Trophoblast cell (in vitro differentiated cells and primary cell): ENCODE measurements around the gene HMGCLL1. TPM values are rescaled to one million over a fixed set of nuclear protein-coding genes. Genes with fewer than 3 reads are reported as not detected.

Experiments used
- DNase-seq, 2 donors: peaks; one replicate each; pipeline ENCODE4 v3.0.0-alpha.2; 2016
- H2AFZ ChIP-seq: 2 replicates; pipeline ENCODE4 v1.6.1; 2013; ENCODE audit warnings: low read length, moderate library complexity, mild to moderate bottlenecking; ENCODE audit not compliant: insufficient read depth, poor library complexity
- H2AK5ac ChIP-seq: 2 replicates; pipeline ENCODE4 v1.6.1; 2013; ENCODE audit warnings: mild to moderate bottlenecking, low read length
- H2BK120ac ChIP-seq: 2 replicates; pipeline ENCODE4 v1.6.1; 2013; ENCODE audit warnings: low read length, mild to moderate bottlenecking, moderate library complexity; ENCODE audit not compliant: insufficient read depth, poor library complexity
- H2BK12ac ChIP-seq: 2 replicates; pipeline ENCODE4 v1.6.1; 2013; ENCODE audit warnings: mild to moderate bottlenecking, low read length, moderate library complexity
- H2BK5ac ChIP-seq: 2 replicates; pipeline ENCODE4 v1.6.1; 2013; ENCODE audit warnings: low read length, low read depth, moderate library complexity, mild to moderate bottlenecking; ENCODE audit not compliant: poor library complexity
- H3K14ac ChIP-seq: 2 replicates; pipeline ENCODE4 v1.6.1; 2013; ENCODE audit warnings: mild to moderate bottlenecking, low read length
- H3K18ac ChIP-seq: 2 replicates; pipeline ENCODE4 v1.6.1; 2013; ENCODE audit warnings: mild to moderate bottlenecking, low read length
- H3K23ac ChIP-seq: 2 replicates; pipeline ENCODE4 v1.6.1; 2013; ENCODE audit warnings: low read length
- H3K27ac ChIP-seq: 2 replicates; pipeline ENCODE4 v1.5.1; 2013; ENCODE audit warnings: low read depth, mild to moderate bottlenecking, inconsistent platforms, low read length, moderate library complexity
- H3K27me3 ChIP-seq: 2 replicates; pipeline ENCODE4 v1.6.1; 2013; ENCODE audit warnings: inconsistent platforms, mild to moderate bottlenecking, low read length, moderate library complexity; ENCODE audit not compliant: insufficient read depth
- H3K36me3 ChIP-seq, 2 experiments: 1 replicate in 1 of 2; 2 replicates in 1 of 2; pipeline ENCODE4 v1.6.1; 2013; ENCODE audit warnings: low read length in 2 of 2, mild to moderate bottlenecking in 2 of 2, moderate library complexity in 1 of 2; ENCODE audit not compliant: insufficient read depth in 2 of 2, control insufficient read depth in 1 of 2
- H3K4ac ChIP-seq: 2 replicates; pipeline ENCODE4 v1.6.1; 2013; ENCODE audit warnings: low read depth, mild to moderate bottlenecking, low read length, moderate library complexity
- H3K4me1 ChIP-seq, 2 experiments: 1 replicate in 1 of 2; 2 replicates in 1 of 2; pipeline ENCODE4 v1.6.1; 2013; ENCODE audit warnings: low read length in 2 of 2, mild to moderate bottlenecking in 2 of 2, moderate library complexity in 1 of 2; ENCODE audit not compliant: insufficient read depth in 2 of 2, control insufficient read depth in 1 of 2
- H3K4me2 ChIP-seq: 2 replicates; pipeline ENCODE4 v1.6.1; 2013; ENCODE audit warnings: inconsistent platforms, mild to moderate bottlenecking, low read length, moderate library complexity
- H3K4me3 ChIP-seq: 2 replicates; pipeline ENCODE4 v1.5.1; 2013; ENCODE audit warnings: mild to moderate bottlenecking, low read depth, low read length, inconsistent platforms
- H3K79me1 ChIP-seq: one replicate; pipeline ENCODE4 v1.6.1; 2013; ENCODE audit warnings: low read length
- H3K79me2 ChIP-seq: 2 replicates; pipeline ENCODE4 v1.6.1; 2013; ENCODE audit warnings: low read length, mild to moderate bottlenecking; ENCODE audit not compliant: control insufficient read depth, insufficient read depth, poor library complexity
- H3K9ac ChIP-seq: 2 replicates; pipeline ENCODE4 v1.6.1; 2013; ENCODE audit warnings: mild to moderate bottlenecking, low read length
- H3K9me3 ChIP-seq: 2 replicates; pipeline ENCODE4 v1.6.1; 2013; ENCODE audit warnings: low read depth, mild to moderate bottlenecking, control low read depth, inconsistent platforms, low read length; ENCODE audit not compliant: insufficient read depth
- H4K12ac ChIP-seq: 2 replicates; pipeline ENCODE4 v1.6.1; 2013; ENCODE audit warnings: low read depth, mild to moderate bottlenecking, low read length, moderate library complexity
- H4K8ac ChIP-seq: 2 replicates; pipeline ENCODE4 v1.6.1; 2013; ENCODE audit warnings: low read depth, mild to moderate bottlenecking, low read length, moderate library complexity
- H4K91ac ChIP-seq: one replicate; pipeline ENCODE4 v1.6.1; 2013; ENCODE audit warnings: low read depth, mild to moderate bottlenecking, low read length, moderate library complexity
- WGBS: extraction: QIAGEN DNeasy Blood & Tissue Kit; methylation state at CpG from one replicate; pipeline ENCODE4 v1.1.7; 2013; ENCODE audit warnings: missing lambda C conversion rate; ENCODE audit not compliant: insufficient read length, insufficient coverage; ENCODE audit errors: extremely low coverage; 5-methylcytosine and 5-hydroxymethylcytosine counted together
- polyA plus RNA-seq: library from polyadenylated mRNA; stranded (reverse); fragments of 200-250 nt; gene quantifications from 2 replicates; pipeline ENCODE4 v1.2.3, GENCODE V29; 2013

Gene HMGCLL1
- 0.04 and 0.05 TPM in 2 replicates for polyA plus RNA-seq

- H4K91ac ChIP-seq: no peak within 1 kb of the TSS
- no peak within 1 kb of the TSS for H2BK5ac ChIP-seq
- H3K4me1 ChIP-seq: peaks cover 4 to 7% of the 10 kb centered on the region in 2 experiments
- no peaks in the 10 kb centered on the region for H3K9me3 ChIP-seq
- no peak within 1 kb of the TSS for H2AFZ ChIP-seq
- no peaks in the 10 kb centered on the region for H3K79me2 ChIP-seq
- H4K12ac ChIP-seq: no peak within 1 kb of the TSS
- peak; percentile 54 to 60 for DNase-seq
- H3K14ac ChIP-seq: no peak within 1 kb of the TSS
- no peak within 1 kb of the TSS for H3K23ac ChIP-seq
- no peak within 1 kb of the TSS for H4K8ac ChIP-seq
- H3K9ac ChIP-seq: peak within 1 kb of the TSS; percentile 53
- H3K27me3 ChIP-seq: peaks cover 3% of the 10 kb centered on the region
- no peak within 1 kb of the TSS for H2BK12ac ChIP-seq
- H3K27ac ChIP-seq: no peak within 1 kb of the TSS
- no peaks in the 10 kb centered on the region for H3K36me3 ChIP-seq
- H3K4me2 ChIP-seq: peak within 1 kb of the TSS; percentile 95
- H3K18ac ChIP-seq: no peak within 1 kb of the TSS
- no peaks in the 10 kb centered on the region for H3K79me1 ChIP-seq
- H2BK120ac ChIP-seq: no peak within 1 kb of the TSS
- WGBS: no CpG with 5 or more reads among the region's 49 CpGs
- H3K4ac ChIP-seq: no peak within 1 kb of the TSS
- no peak within 1 kb of the TSS for H2AK5ac ChIP-seq
- peak within 1 kb of the TSS; percentile 70 for H3K4me3 ChIP-seq
Observed at GRCh38 chr6:55578537-55579363, at the start of gene HMGCLL1. TSS of gene HMGCLL1 (minus strand) at chr6:55579192. CDS start at chr6:55579055, 137 bp downstream.

- Histone ChIP-seq H4K91ac (no peak overlapping the region), H3K4me3 (no peak overlapping the region), H2BK120ac (no peak overlapping the region), H3K27me3 (no peaks in the 10 kb centered on the region), H2BK12ac (no peak overlapping the region), H3K27ac (no peak overlapping the region), H3K9me3 (no peaks in the 10 kb centered on the region), H3K4ac (no peak overlapping the region), H4K12ac (no peak overlapping the region), H3K14ac (no peak overlapping the region), H2BK5ac (no peak overlapping the region), H2AFZ (no peak overlapping the region), H4K8ac (no peak overlapping the region), H3K9ac (no peak overlapping the region), H3K4me1 (no peaks in the 10 kb centered on the region), H3K79me2 (no peaks in the 10 kb centered on the region), H3K23ac (no peak overlapping the region), H2AK5ac (no peak overlapping the region), H3K36me3 (no peaks in the 10 kb centered on the region), H3K79me1 (no peaks in the 10 kb centered on the region), H3K18ac (no peak overlapping the region), H3K4me2 (no peak overlapping the region)
- WGBS: no CpG with 5 or more reads among the region's 1 CpG
- DNase-seq: no peak
Observed at GRCh38 chr6:55621993-55622392, 43.0 kb upstream of the HMGCLL1 start.

GRCh38 chr6:55621244-55621643 lies 42.3 kb upstream of the HMGCLL1 start:
- no peak overlapping the region for H3K27ac ChIP-seq
- H3K36me3 ChIP-seq: no peaks in the 10 kb centered on the region
- no peak overlapping the region for H2AFZ ChIP-seq
- no peak overlapping the region for H4K12ac ChIP-seq
- H3K4me3 ChIP-seq: no peak overlapping the region
- H3K4ac ChIP-seq: no peak overlapping the region
- no peak overlapping the region for H3K4me2 ChIP-seq
- H3K18ac ChIP-seq: no peak overlapping the region
- no peak overlapping the region for H2BK12ac ChIP-seq
- no peaks in the 10 kb centered on the region for H3K4me1 ChIP-seq
- H4K8ac ChIP-seq: no peak overlapping the region
- WGBS: no CpG with 5 or more reads among the region's 3 CpGs
- H4K91ac ChIP-seq: no peak overlapping the region
- no peak overlapping the region for H3K23ac ChIP-seq
- no peak overlapping the region for H2BK120ac ChIP-seq
- no peak overlapping the region for H2BK5ac ChIP-seq
- no peaks in the 10 kb centered on the region for H3K27me3 ChIP-seq
- no peak for DNase-seq
- H3K9me3 ChIP-seq: no peaks in the 10 kb centered on the region
- H3K9ac ChIP-seq: no peak overlapping the region
- H2AK5ac ChIP-seq: no peak overlapping the region
- H3K79me1 ChIP-seq: no peaks in the 10 kb centered on the region
- no peak overlapping the region for H3K14ac ChIP-seq
- no peaks in the 10 kb centered on the region for H3K79me2 ChIP-seq

- Histone ChIP-seq H3K27me3 (no peaks in the 10 kb centered on the region), H3K9ac (no peak overlapping the region), H3K23ac (no peak overlapping the region), H4K12ac (no peak overlapping the region), H2AK5ac (no peak overlapping the region), H3K4me1 (no peaks in the 10 kb centered on the region), H2AFZ (no peak overlapping the region), H3K4ac (no peak overlapping the region), H3K36me3 (no peaks in the 10 kb centered on the region), H3K79me2 (no peaks in the 10 kb centered on the region), H4K8ac (no peak overlapping the region), H2BK5ac (no peak overlapping the region), H2BK120ac (no peak overlapping the region), H3K18ac (no peak overlapping the region), H3K27ac (no peak overlapping the region), H4K91ac (no peak overlapping the region), H2BK12ac (no peak overlapping the region), H3K9me3 (no peaks in the 10 kb centered on the region), H3K14ac (no peak overlapping the region), H3K79me1 (no peaks in the 10 kb centered on the region), H3K4me2 (no peak overlapping the region), H3K4me3 (no peak overlapping the region)
- WGBS: no CpG with 5 or more reads among the region's 5 CpGs
- DNase-seq: peak; percentile 19 to 71
Observed at GRCh38 chr6:55617272-55617671, 38.3 kb upstream of the HMGCLL1 start.
